HG03039 (cell line): ENCODE data around the gene BCL11A.

Experiments
- ATAC-seq: cut with Tn5 transposase; IDR thresholded peaks from one replicate; pipeline ENCODE4 v1.9.1; 2021; ENCODE audit warnings: mild to moderate bottlenecking, moderate library complexity; ENCODE audit not compliant: unreplicated experiment

BCL11A gene

GRCh38 chr2:60412620-60413019, 140.8 kb downstream of the BCL11A start:
- ATAC-seq: no peak

- ATAC-seq: no peak
These were observed 141.4 kb downstream of the BCL11A start for GRCh38 chr2:60412027-60412426.

GRCh38 chr2:60411295-60411694, 142.2 kb downstream of the BCL11A start:
- ATAC-seq: no peak

GRCh38 chr2:60410456-60411146, 142.9 kb downstream of the BCL11A start:
- ATAC-seq: no peak

GRCh38 chr2:60409531-60409871, 144.0 kb downstream of the BCL11A start:
- ATAC-seq: no peak

- no peak for ATAC-seq
These were observed 144.5 kb downstream of the BCL11A start for GRCh38 chr2:60408811-60409530.

- no peak for ATAC-seq
These were observed 145.2 kb downstream of the BCL11A start for GRCh38 chr2:60408207-60408606.

GRCh38 chr2:60407398-60407797, 146.1 kb downstream of the BCL11A start:
- ATAC-seq: no peak

GRCh38 chr2:60406192-60406591, 147.3 kb downstream of the BCL11A start:
- no peak for ATAC-seq

GRCh38 chr2:60405271-60405919, 148.1 kb downstream of the BCL11A start:
- ATAC-seq: no peak
